Heart left ventricle (tissue), 13 donors: Measurements from ENCODE around the gene DDX51.

Experiments used
- CTCF ChIP-seq, 12 donors: fragments of 200-600 bp; sonication (generic) in 4 of 12; IDR thresholded peaks; one replicate each; pipeline versions ENCODE4 v1.5.0 to v1.8.0; 2018 to 2022; ENCODE audit warnings: antibody characterized with exemption in 12 of 12, mild to moderate bottlenecking in 5 of 12
- POLR2A ChIP-seq, 2 donors: fragments of 450-650 bp; IDR thresholded peaks; one replicate each; pipeline ENCODE4 v1.6.1; 2017; ENCODE audit warnings: antibody characterized with exemption in 2 of 2, mild to moderate bottlenecking in 2 of 2, moderate library complexity in 2 of 2
- donor health status: ischemic (EF 13 %, LVEDD 7.1; RV severe dilation, severe dysfunction).
- donor health status: DM: no; HTN: yes; CAD: no.
- donor health status: DM: no; HTN: no; CAD: no.
- donor health status: ischemic (EF 25% LVEDD 6.9; RV normal size, moderate dysfunction).
- donor health status: ischemic (EF 25% LVEDD 5.7; RV mildly dilated, moderate dysfunction).
- donor health status: ischemic (EF 35%, LVEDD 5.7; RV mildly dilated, moderate dysfunction).
- donor health status: nonischemic (EF 11% LVEDD 7.7; RV severe dilation, severe dysfunction).
- donor health status: DM: yes; HTN: yes; CAD: no.
- donor health status: PGD.
- donor health status: ischemic (EF 29% LVEDD 5.4; RV normal size, mild dysfunction).
- donor health status: nonischemic (EF 23%, LVEDD 6.1; RV moderate dilation, normal function).

GRCh38 chr12:132186857-132187620, 42.9 kb upstream of the DDX51 start:
- no peak for TF ChIP-seq CTCF (IDR thresholded peaks at IDR 0.05)
- TF ChIP-seq POLR2A (IDR thresholded peaks at IDR 0.05) = no peak
